Renal cortex interstitium (tissue), 3 donors: Measurements from ENCODE around the gene HERPUD2. TPM values are rescaled to one million over a fixed set of nuclear protein-coding genes. Genes with fewer than 3 reads are reported as not detected.

Source experiments
- polyA plus RNA-seq, 3 donors: library from polyadenylated mRNA; unstranded; fragments of 120-200 nt; gene quantifications; one replicate each; pipeline ENCODE4 v1.2.1, GENCODE V29; 2013; ENCODE audit not compliant: insufficient read length in 3 of 3

Gene HERPUD2
- polyA plus RNA-seq, 3 donors, result 34.2 to 47.6 (median 36.6) TPM

Other genes starting within 250 kb of the HERPUD2 start
- 100 to 1,000 TPM; 371 to 483 (median 428) TPM for gene SEPTIN7, start 105.9 kb upstream of the HERPUD2 start, polyA plus RNA-seq